Loucy (cell line): Measurements from ENCODE around the gene SRRM4.

Experiments used
- EZH2phosphoT487 ChIP-seq: fragments of 200-600 bp; IDR thresholded peaks from 2 replicates; pipeline ENCODE4 v1.6.1; 2018; ENCODE audit warnings: antibody characterized with exemption, mild to moderate bottlenecking, moderate library complexity, borderline replicate concordance
- TF ChIP-seq, protein P1 (sequence below): fragments of 200-600 bp; sonication (generic); conservative IDR thresholded peaks from 2 replicates; pipeline ENCODE4 v1.5.1; 2014; ENCODE audit warnings: mild to moderate bottlenecking, antibody characterized with exemption, low read length

DNA sequence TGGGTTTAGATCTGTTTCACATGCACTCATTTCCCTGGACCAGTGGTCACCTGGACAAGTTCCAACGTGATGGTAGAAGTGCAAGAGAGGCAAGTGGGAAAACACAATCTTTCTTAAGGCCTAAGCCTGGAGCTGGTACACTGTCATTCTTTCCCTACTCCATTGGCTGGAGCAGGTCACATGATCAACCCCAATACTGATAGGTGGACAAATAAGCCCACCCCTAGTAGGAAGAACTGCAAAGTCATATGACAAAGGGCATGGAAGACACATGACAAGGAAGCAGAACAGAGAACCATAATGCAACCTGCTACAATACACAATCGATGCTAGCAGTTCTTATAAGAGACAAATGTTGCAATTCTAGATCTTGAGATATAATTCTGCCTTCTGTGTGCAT is 66.3 kb downstream of the SRRM4 start:
- TF ChIP-seq, protein P1, sequence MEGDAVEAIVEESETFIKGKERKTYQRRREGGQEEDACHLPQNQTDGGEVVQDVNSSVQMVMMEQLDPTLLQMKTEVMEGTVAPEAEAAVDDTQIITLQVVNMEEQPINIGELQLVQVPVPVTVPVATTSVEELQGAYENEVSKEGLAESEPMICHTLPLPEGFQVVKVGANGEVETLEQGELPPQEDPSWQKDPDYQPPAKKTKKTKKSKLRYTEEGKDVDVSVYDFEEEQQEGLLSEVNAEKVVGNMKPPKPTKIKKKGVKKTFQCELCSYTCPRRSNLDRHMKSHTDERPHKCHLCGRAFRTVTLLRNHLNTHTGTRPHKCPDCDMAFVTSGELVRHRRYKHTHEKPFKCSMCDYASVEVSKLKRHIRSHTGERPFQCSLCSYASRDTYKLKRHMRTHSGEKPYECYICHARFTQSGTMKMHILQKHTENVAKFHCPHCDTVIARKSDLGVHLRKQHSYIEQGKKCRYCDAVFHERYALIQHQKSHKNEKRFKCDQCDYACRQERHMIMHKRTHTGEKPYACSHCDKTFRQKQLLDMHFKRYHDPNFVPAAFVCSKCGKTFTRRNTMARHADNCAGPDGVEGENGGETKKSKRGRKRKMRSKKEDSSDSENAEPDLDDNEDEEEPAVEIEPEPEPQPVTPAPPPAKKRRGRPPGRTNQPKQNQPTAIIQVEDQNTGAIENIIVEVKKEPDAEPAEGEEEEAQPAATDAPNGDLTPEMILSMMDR, result no peak
- no peak for TF ChIP-seq EZH2phosphoT487
